ENCODE measurements around the gene C1QTNF1.
A peak's percentile ranks its signal among the peaks of the same experiment; 100 is the strongest.
"Not testable (repeated sequence)": the region's sequence is repeated elsewhere in the genome, so short reads cannot be mapped to it uniquely, and the experiment has no call there.

C1QTNF1 gene

GRCh38 chr17:79023180-79023705 is 726 bp upstream of the C1QTNF1 start:
- DNase-seq: no peak

- DNase-seq: no peak
Observed at GRCh38 chr17:79024901-79025737, 1.1 kb downstream of the C1QTNF1 start.

- no peak for DNase-seq
Observed at GRCh38 chr17:79026376-79027273, 2.7 kb downstream of the C1QTNF1 start.

GRCh38 chr17:79027274-79027924 is 3.4 kb downstream of the C1QTNF1 start:
- no peak for DNase-seq

- no peak for DNase-seq
Observed at GRCh38 chr17:79027925-79028491, 4.0 kb downstream of the C1QTNF1 start.

GRCh38 chr17:79028496-79029326 is 4.7 kb downstream of the C1QTNF1 start:
- no peak for DNase-seq

GRCh38 chr17:79029327-79030009 is 5.5 kb downstream of the C1QTNF1 start:
- DNase-seq: no peak

- DNase-seq: not testable (repeated sequence)
Observed at GRCh38 chr17:79030636-79031035, 6.7 kb downstream of the C1QTNF1 start.

- no peak for DNase-seq
Observed at GRCh38 chr17:79031996-79032875, 8.3 kb downstream of the C1QTNF1 start.

- no peak for DNase-seq
Observed at GRCh38 chr17:79033046-79033616, 9.2 kb downstream of the C1QTNF1 start.

GRCh38 chr17:79033741-79034501 is 10.0 kb downstream of the C1QTNF1 start:
- DNase-seq: no peak

GRCh38 chr17:79034931-79035485 is 11.0 kb downstream of the C1QTNF1 start:
- DNase-seq: no peak

- DNase-seq: no peak
Observed at GRCh38 chr17:79035686-79036085, 11.7 kb downstream of the C1QTNF1 start.

- DNase-seq: no peak
Observed at GRCh38 chr17:79036181-79036580, 12.2 kb downstream of the C1QTNF1 start.

GRCh38 chr17:79036596-79036995 is 12.6 kb downstream of the C1QTNF1 start:
- DNase-seq: peak; percentile 76 to 78

GRCh38 chr17:79038545-79039135 is 14.7 kb downstream of the C1QTNF1 start:
- peak; percentile 27 to 39 for DNase-seq

GRCh38 chr17:79039171-79039570 is 15.2 kb downstream of the C1QTNF1 start:
- DNase-seq: no peak

- no peak for DNase-seq
Observed at GRCh38 chr17:79039886-79040285, 15.9 kb downstream of the C1QTNF1 start.

All from inflammatory macrophage (primary cell).